HepG2 (cell line): Measurements from ENCODE around the gene UGGT1. TPM values are rescaled to one million over a fixed set of nuclear protein-coding genes. Genes with fewer than 3 reads are reported as not detected.

Experiments used
- FOXK1 ChIP-seq: sonication (generic); formaldehyde crosslinking; IDR thresholded peaks from 2 replicates; pipeline ENCODE4 v1.4.0; 2020; ENCODE audit warnings: low read depth, missing genetic modification reagents, borderline replicate concordance
- IKZF4 ChIP-seq: sonication (generic); formaldehyde crosslinking; IDR thresholded peaks from 2 replicates; pipeline ENCODE4 v1.5.1; 2020; ENCODE audit warnings: borderline replicate concordance, mild to moderate bottlenecking, low read depth, missing genetic modification reagents; ENCODE audit errors: not compliant biosample characterization
- MAF1 ChIP-seq: sonication (generic); formaldehyde crosslinking; IDR thresholded peaks from 2 replicates; pipeline ENCODE4 v1.5.0; 2020; ENCODE audit warnings: missing genetic modification reagents, borderline replicate concordance
- MAFG ChIP-seq: sonication (generic); formaldehyde crosslinking; IDR thresholded peaks from 2 replicates; pipeline ENCODE4 v1.5.1; 2020; ENCODE audit warnings: mild to moderate bottlenecking, missing genetic modification reagents
- MED8 ChIP-seq: sonication (generic); formaldehyde crosslinking; IDR thresholded peaks from 2 replicates; pipeline ENCODE4 v1.8.1; 2023; ENCODE audit warnings: mild to moderate bottlenecking, missing genetic modification reagents; ENCODE audit not compliant: insufficient replicate concordance
- MYC ChIP-seq: sonication (generic); formaldehyde crosslinking; IDR thresholded peaks from 2 replicates; pipeline ENCODE4 v1.9.0; 2021; ENCODE audit warnings: missing genetic modification reagents, borderline replicate concordance
- ONECUT2 ChIP-seq: sonication (generic); formaldehyde crosslinking; IDR thresholded peaks from 2 replicates; pipeline ENCODE4 v1.4.0; 2020; ENCODE audit warnings: missing genetic modification reagents
- POLR2G ChIP-seq: fragments of 200-400 bp; formaldehyde crosslinking; IDR thresholded peaks from 2 replicates; pipeline ENCODE4 v1.6.1; 2018; ENCODE audit warnings: mild to moderate bottlenecking, low read depth, low read length, moderate library complexity
- PTBP1 ChIP-seq: fragments of 200-400 bp; formaldehyde crosslinking; IDR thresholded peaks from 2 replicates; pipeline ENCODE4 v1.6.1; 2018; ENCODE audit warnings: low read length, low read depth; ENCODE audit not compliant: poor library complexity, severe bottlenecking
- RNF2 ChIP-seq: fragments of 450-650 bp; conservative IDR thresholded peaks from 2 replicates; pipeline ENCODE4 v1.6.1; 2016; ENCODE audit warnings: low read depth
- TGIF2 ChIP-seq: IDR thresholded peaks from 2 replicates; pipeline ENCODE4 v1.6.1; 2016; ENCODE audit warnings: control low read depth, missing compliant biosample characterization
- U2AF2 ChIP-seq: fragments of 200-400 bp; formaldehyde crosslinking; IDR thresholded peaks from 2 replicates; pipeline ENCODE4 v1.6.1; 2017; ENCODE audit warnings: low read depth, mild to moderate bottlenecking, low read length
- ZBTB20 ChIP-seq: sonication (generic); formaldehyde crosslinking; IDR thresholded peaks from 2 replicates; pipeline ENCODE4 v1.8.1; 2023; ENCODE audit warnings: missing genetic modification reagents, low read depth, mild to moderate bottlenecking, borderline replicate concordance
- ZMYM3 ChIP-seq: sonication (generic); formaldehyde crosslinking; IDR thresholded peaks from 2 replicates; pipeline ENCODE4 v1.5.1; 2020; ENCODE audit warnings: mild to moderate bottlenecking, missing genetic modification reagents
- ZSCAN29 ChIP-seq: sonication (generic); formaldehyde crosslinking; conservative IDR thresholded peaks from 2 replicates; pipeline ENCODE4 v1.4.0; 2020; ENCODE audit warnings: mild to moderate bottlenecking, missing genetic modification reagents
- ZSCAN9 ChIP-seq: IDR thresholded peaks from 2 replicates; pipeline ENCODE4 v1.6.1; 2016; ENCODE audit warnings: borderline replicate concordance
- polyA plus RNA-seq, 8 experiments: library from polyadenylated mRNA; depleted of rRNA in 3 of 8; stranded (reverse) in 7 of 8; unstranded in 1 of 8; fragments of >200 nt; fragmentation: Illumina TruSeq in 4 of 8; extraction: Trizol in 4 of 8; gene quantifications; 2 replicates each; pipeline versions ENCODE4 v1.2.1 to v1.2.3, GENCODE V29; 2011 to 2016; ENCODE audit warnings: low read depth in 4 of 8, missing spikeins in 1 of 8, mixed read lengths in 1 of 8; ENCODE audit not compliant: insufficient read depth in 1 of 8
- total RNA-seq, 5 experiments: library from RNA; depleted of rRNA; stranded (reverse); fragments of >200 nt; fragmentation: Illumina TruSeq; extraction: Trizol; gene quantifications; 2 replicates each; pipeline ENCODE4 v1.2.3, GENCODE V29; 2016; ENCODE audit warnings: low read depth in 1 of 5
- TF ChIP-seq, protein P1 (sequence below): sonication (generic); formaldehyde crosslinking; IDR thresholded peaks from 2 replicates; pipeline ENCODE4 v1.8.1; 2022; ENCODE audit warnings: low read depth, mild to moderate bottlenecking, missing genetic modification reagents
- TF ChIP-seq, protein P2 (sequence below): IDR thresholded peaks from 2 replicates; pipeline ENCODE4 v1.6.1; 2016
- TF ChIP-seq, protein P3 (sequence below): sonication (generic); formaldehyde crosslinking; IDR thresholded peaks from 2 replicates; pipeline ENCODE4 v1.4.0; 2020; ENCODE audit warnings: missing genetic modification reagents
- TF ChIP-seq, protein P4 (sequence below): sonication (generic); formaldehyde crosslinking; IDR thresholded peaks from 2 replicates; pipeline ENCODE4 v1.5.0; 2020; ENCODE audit warnings: mild to moderate bottlenecking, low read depth, missing genetic modification reagents, borderline replicate concordance

UGGT1 gene
- total and polyA plus RNA-seq, 2 of the 13 experiments (the other 11 are each of a cell fraction or from before 2014, with no cell fraction given), result 35.8 to 83.2 TPM

DNA sequence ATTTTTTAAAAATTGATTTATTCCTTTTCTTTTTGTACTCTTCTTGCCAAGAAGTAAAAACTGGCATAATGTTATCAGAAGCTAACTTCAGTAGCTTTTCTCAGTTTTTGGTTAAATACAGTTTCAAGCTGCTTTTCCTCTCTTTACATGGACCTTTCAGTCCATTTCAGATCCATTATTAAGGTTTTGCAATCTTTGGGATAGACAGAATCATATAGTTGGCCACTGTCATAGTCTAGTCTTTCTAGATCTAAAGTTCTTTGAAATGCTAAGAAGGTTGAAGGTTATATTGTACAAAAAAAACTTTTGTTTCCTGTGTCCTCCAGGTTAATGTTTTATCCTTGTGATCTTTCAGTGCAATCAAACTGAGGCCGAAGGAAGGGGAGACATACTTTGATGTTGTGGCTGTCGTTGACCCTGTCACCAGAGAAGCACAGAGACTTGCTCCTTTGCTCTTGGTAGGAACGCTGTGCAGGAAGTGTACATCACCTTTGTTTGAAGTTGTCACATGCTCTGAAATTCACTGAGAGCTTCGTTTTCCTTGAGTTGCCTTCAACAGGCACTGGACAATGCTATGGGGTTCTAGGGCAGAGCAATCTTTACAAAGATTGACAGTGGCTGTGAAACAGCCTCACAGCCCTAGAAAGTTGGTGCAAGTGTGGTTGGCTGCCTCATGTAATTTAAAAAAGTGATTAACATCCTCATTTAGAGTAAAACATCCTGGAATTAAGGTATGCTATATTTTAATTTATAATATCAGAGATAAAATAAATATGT, 79.1 kb downstream of the UGGT1 start (continued):
- TF ChIP-seq, protein P1, sequence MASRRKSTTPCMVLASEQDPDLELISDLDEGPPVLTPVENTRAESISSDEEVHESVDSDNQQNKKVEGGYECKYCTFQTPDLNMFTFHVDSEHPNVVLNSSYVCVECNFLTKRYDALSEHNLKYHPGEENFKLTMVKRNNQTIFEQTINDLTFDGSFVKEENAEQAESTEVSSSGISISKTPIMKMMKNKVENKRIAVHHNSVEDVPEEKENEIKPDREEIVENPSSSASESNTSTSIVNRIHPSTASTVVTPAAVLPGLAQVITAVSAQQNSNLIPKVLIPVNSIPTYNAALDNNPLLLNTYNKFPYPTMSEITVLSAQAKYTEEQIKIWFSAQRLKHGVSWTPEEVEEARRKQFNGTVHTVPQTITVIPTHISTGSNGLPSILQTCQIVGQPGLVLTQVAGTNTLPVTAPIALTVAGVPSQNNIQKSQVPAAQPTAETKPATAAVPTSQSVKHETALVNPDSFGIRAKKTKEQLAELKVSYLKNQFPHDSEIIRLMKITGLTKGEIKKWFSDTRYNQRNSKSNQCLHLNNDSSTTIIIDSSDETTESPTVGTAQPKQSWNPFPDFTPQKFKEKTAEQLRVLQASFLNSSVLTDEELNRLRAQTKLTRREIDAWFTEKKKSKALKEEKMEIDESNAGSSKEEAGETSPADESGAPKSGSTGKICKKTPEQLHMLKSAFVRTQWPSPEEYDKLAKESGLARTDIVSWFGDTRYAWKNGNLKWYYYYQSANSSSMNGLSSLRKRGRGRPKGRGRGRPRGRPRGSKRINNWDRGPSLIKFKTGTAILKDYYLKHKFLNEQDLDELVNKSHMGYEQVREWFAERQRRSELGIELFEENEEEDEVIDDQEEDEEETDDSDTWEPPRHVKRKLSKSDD, result 0 out of 2 replicates have a peak, but pooled peaks have one; percentile 76
- TF ChIP-seq FOXK1 (peak; percentile 96), MAFG (CRISPR knock-in tag) (no peak), PTBP1 (no peak), ZSCAN29 (CRISPR knock-in tag) (peak; percentile 86; the same call in 1 of the 2 replicates), ONECUT2 (CRISPR knock-in tag) (0 out of 2 replicates have a peak, but pooled peaks have one; percentile 25), MAF1 (CRISPR knock-in tag) (no peak), ZBTB20 (CRISPR knock-in tag) (peak; percentile 99), U2AF2 (no peak), IKZF4 (CRISPR knock-in tag) (no peak), MYC (CRISPR knock-in tag) (peak; percentile 78; the same call in 1 of the 2 replicates), MED8 (CRISPR knock-in tag) (peak; percentile 97), RNF2 (no peak), POLR2G (peak; percentile 85), ZSCAN9 (peak; percentile 86), TGIF2 (peak; percentile 97), ZMYM3 (CRISPR knock-in tag) (peak; percentile 93)
- TF ChIP-seq, protein P2, sequence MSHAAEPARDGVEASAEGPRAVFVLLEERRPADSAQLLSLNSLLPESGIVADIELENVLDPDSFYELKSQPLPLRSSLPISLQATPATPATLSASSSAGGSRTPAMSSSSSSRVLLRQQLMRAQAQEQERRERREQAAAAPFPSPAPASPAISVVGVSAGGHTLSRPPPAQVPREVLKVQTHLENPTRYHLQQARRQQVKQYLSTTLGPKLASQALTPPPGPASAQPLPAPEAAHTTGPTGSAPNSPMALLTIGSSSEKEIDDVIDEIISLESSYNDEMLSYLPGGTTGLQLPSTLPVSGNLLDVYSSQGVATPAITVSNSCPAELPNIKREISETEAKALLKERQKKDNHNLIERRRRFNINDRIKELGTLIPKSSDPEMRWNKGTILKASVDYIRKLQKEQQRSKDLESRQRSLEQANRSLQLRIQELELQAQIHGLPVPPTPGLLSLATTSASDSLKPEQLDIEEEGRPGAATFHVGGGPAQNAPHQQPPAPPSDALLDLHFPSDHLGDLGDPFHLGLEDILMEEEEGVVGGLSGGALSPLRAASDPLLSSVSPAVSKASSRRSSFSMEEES, result peak; percentile 100
- TF ChIP-seq, protein P3, sequence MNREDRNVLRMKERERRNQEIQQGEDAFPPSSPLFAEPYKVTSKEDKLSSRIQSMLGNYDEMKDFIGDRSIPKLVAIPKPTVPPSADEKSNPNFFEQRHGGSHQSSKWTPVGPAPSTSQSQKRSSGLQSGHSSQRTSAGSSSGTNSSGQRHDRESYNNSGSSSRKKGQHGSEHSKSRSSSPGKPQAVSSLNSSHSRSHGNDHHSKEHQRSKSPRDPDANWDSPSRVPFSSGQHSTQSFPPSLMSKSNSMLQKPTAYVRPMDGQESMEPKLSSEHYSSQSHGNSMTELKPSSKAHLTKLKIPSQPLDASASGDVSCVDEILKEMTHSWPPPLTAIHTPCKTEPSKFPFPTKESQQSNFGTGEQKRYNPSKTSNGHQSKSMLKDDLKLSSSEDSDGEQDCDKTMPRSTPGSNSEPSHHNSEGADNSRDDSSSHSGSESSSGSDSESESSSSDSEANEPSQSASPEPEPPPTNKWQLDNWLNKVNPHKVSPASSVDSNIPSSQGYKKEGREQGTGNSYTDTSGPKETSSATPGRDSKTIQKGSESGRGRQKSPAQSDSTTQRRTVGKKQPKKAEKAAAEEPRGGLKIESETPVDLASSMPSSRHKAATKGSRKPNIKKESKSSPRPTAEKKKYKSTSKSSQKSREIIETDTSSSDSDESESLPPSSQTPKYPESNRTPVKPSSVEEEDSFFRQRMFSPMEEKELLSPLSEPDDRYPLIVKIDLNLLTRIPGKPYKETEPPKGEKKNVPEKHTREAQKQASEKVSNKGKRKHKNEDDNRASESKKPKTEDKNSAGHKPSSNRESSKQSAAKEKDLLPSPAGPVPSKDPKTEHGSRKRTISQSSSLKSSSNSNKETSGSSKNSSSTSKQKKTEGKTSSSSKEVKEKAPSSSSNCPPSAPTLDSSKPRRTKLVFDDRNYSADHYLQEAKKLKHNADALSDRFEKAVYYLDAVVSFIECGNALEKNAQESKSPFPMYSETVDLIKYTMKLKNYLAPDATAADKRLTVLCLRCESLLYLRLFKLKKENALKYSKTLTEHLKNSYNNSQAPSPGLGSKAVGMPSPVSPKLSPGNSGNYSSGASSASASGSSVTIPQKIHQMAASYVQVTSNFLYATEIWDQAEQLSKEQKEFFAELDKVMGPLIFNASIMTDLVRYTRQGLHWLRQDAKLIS (CRISPR knock-in tag), result peak; percentile 96; the same call in 1 of the 2 replicates
- TF ChIP-seq, protein P4, sequence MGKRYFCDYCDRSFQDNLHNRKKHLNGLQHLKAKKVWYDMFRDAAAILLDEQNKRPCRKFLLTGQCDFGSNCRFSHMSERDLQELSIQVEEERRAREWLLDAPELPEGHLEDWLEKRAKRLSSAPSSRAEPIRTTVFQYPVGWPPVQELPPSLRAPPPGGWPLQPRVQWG (CRISPR knock-in tag), result no peak
